ENCODE results near the gene ABLIM2.

ABLIM2 gene

GRCh38 chr4:7967063-7967440 lies 191.6 kb downstream of the ABLIM2 start:
- TF ChIP-seq ARNTL (CRISPR knock-in tag; IDR thresholded peaks at IDR 0.05; ENCODE audit: borderline replicate concordance, low read depth), result no peak
- no peak for TF ChIP-seq ISL1 (CRISPR knock-in tag; IDR thresholded peaks at IDR 0.05)
- TF ChIP-seq GLIS3 (CRISPR knock-in tag; IDR thresholded peaks at IDR 0.05), result no peak
- no peak for TF ChIP-seq ZFP3 (CRISPR knock-in tag; IDR thresholded peaks at IDR 0.05)
- no peak for TF ChIP-seq TOX (CRISPR knock-in tag; IDR thresholded peaks at IDR 0.05; ENCODE audit: borderline replicate concordance)
- TF ChIP-seq ZNF70 (CRISPR knock-in tag; IDR thresholded peaks at IDR 0.05), result no peak
- TF ChIP-seq ZC3H10 (CRISPR knock-in tag; IDR thresholded peaks at IDR 0.05), result no peak
- TF ChIP-seq ZNF565 (CRISPR knock-in tag; conservative IDR thresholded peaks at IDR 0.05; ENCODE audit: low read depth), result no peak
- TF ChIP-seq RARB (CRISPR knock-in tag; IDR thresholded peaks at IDR 0.05), result no peak
- no peak for TF ChIP-seq ZFP30 (CRISPR knock-in tag; IDR thresholded peaks at IDR 0.05)
- TF ChIP-seq PPARA (CRISPR knock-in tag; IDR thresholded peaks at IDR 0.05; ENCODE audit: borderline replicate concordance), result no peak
- no peak for TF ChIP-seq OSR1 (CRISPR knock-in tag; IDR thresholded peaks at IDR 0.05)
- no peak for TF ChIP-seq PATZ1 (CRISPR knock-in tag; IDR thresholded peaks at IDR 0.05; ENCODE audit: borderline replicate concordance)
- TF ChIP-seq CREB5 (CRISPR knock-in tag; IDR thresholded peaks at IDR 0.05; ENCODE audit: low read depth), result no peak
- no peak for TF ChIP-seq CSRNP3 (CRISPR knock-in tag; IDR thresholded peaks at IDR 0.05)
- no peak for ATAC-seq

- ATAC-seq, result no peak
- no peak for TF ChIP-seq TSHZ2 (CRISPR knock-in tag; IDR thresholded peaks at IDR 0.05)
- no peak for TF ChIP-seq ZFP3 (CRISPR knock-in tag; IDR thresholded peaks at IDR 0.05)
- no peak for TF ChIP-seq POU6F1 (CRISPR knock-in tag; IDR thresholded peaks at IDR 0.05; ENCODE audit: borderline replicate concordance, low read depth)
- TF ChIP-seq CSDC2 (CRISPR knock-in tag; IDR thresholded peaks at IDR 0.05), result no peak
- TF ChIP-seq GLIS3 (CRISPR knock-in tag; IDR thresholded peaks at IDR 0.05), result no peak
- no peak for TF ChIP-seq TCF4 (CRISPR knock-in tag; IDR thresholded peaks at IDR 0.05; ENCODE audit: borderline replicate concordance)
- TF ChIP-seq RARB (CRISPR knock-in tag; IDR thresholded peaks at IDR 0.05), result no peak
- no peak for TF ChIP-seq ZNF565 (CRISPR knock-in tag; conservative IDR thresholded peaks at IDR 0.05; ENCODE audit: low read depth)
- TF ChIP-seq PPARA (CRISPR knock-in tag; IDR thresholded peaks at IDR 0.05; ENCODE audit: borderline replicate concordance), result no peak
- no peak for TF ChIP-seq ZC3H10 (CRISPR knock-in tag; IDR thresholded peaks at IDR 0.05)
- no peak for TF ChIP-seq PATZ1 (CRISPR knock-in tag; IDR thresholded peaks at IDR 0.05; ENCODE audit: borderline replicate concordance)
- TF ChIP-seq SNAI2 (CRISPR knock-in tag; IDR thresholded peaks at IDR 0.05), result no peak
- TF ChIP-seq ZFP30 (CRISPR knock-in tag; IDR thresholded peaks at IDR 0.05), result no peak
- TF ChIP-seq ESRRG (CRISPR knock-in tag; IDR thresholded peaks at IDR 0.05), result no peak
- no peak for TF ChIP-seq ZNF8 (CRISPR knock-in tag; IDR thresholded peaks at IDR 0.05)
- no peak for TF ChIP-seq OSR1 (CRISPR knock-in tag; IDR thresholded peaks at IDR 0.05)
These were observed 192.1 kb downstream of the ABLIM2 start for GRCh38 chr4:7966281-7967062.

Data from SK-N-SH treated with all-trans-retinoic acid at 6 μM for 48 hours (cell line).